HepG2 (cell line): ENCODE data around the gene TCEA3. TPM values are rescaled to one million over a fixed set of nuclear protein-coding genes. Genes with fewer than 3 reads are reported as not detected.

Experiments used
- BRCA1 ChIP-seq: sonication (generic); formaldehyde crosslinking; IDR thresholded peaks from 2 replicates; pipeline ENCODE4 v1.4.0; 2020; ENCODE audit warnings: missing genetic modification reagents
- CSRNP1 ChIP-seq: sonication (generic); formaldehyde crosslinking; IDR thresholded peaks from 2 replicates; pipeline ENCODE4 v1.8.1; 2023; ENCODE audit warnings: mild to moderate bottlenecking, missing genetic modification reagents
- E2F1 ChIP-seq: sonication (generic); formaldehyde crosslinking; IDR thresholded peaks from 2 replicates; pipeline ENCODE4 v1.5.0; 2020; ENCODE audit warnings: missing genetic modification reagents
- FOXA1 ChIP-seq, 2 experiments: fragments of 450-650 bp in 1 of 2; sonication (generic) in 1 of 2; formaldehyde crosslinking in 1 of 2; IDR thresholded peaks; 2 replicates each; pipeline versions ENCODE4 v1.4.0 to v1.6.1; 2016 to 2020; ENCODE audit warnings: missing genetic modification reagents in 1 of 2
- HNF4G ChIP-seq, 2 experiments: sonication (generic) in 1 of 2; formaldehyde crosslinking in 1 of 2; IDR thresholded peaks; 2 replicates each; pipeline versions ENCODE4 v1.4.0 to v1.6.1; 2011 to 2020; ENCODE audit warnings: borderline replicate concordance in 2 of 2, low read depth in 2 of 2, mild to moderate bottlenecking in 2 of 2, low read length in 1 of 2, missing genetic modification reagents in 1 of 2, moderate library complexity in 1 of 2
- HOXA3 ChIP-seq: sonication (generic); formaldehyde crosslinking; IDR thresholded peaks from 2 replicates; pipeline ENCODE4 v1.5.0; 2020; ENCODE audit warnings: missing genetic modification reagents
- LBX2 ChIP-seq: sonication (generic); formaldehyde crosslinking; IDR thresholded peaks from 2 replicates; pipeline ENCODE4 v1.5.0; 2020; ENCODE audit warnings: missing genetic modification reagents, mild to moderate bottlenecking, borderline replicate concordance
- NR3C1 ChIP-seq: sonication (generic); formaldehyde crosslinking; IDR thresholded peaks from 2 replicates; pipeline ENCODE4 v1.4.0; 2020; ENCODE audit warnings: missing genetic modification reagents
- RAD51 ChIP-seq: fragments of 450-650 bp; IDR thresholded peaks from 2 replicates; pipeline ENCODE4 v1.6.1; 2016; ENCODE audit warnings: borderline replicate concordance
- SRSF9 ChIP-seq: fragments of 200-400 bp; formaldehyde crosslinking; IDR thresholded peaks from 2 replicates; pipeline ENCODE4 v1.6.1; 2018; ENCODE audit warnings: borderline replicate concordance, mild to moderate bottlenecking, low read depth, low read length; ENCODE audit not compliant: insufficient read depth, poor library complexity, severe bottlenecking
- SRY ChIP-seq: sonication (generic); formaldehyde crosslinking; IDR thresholded peaks from 2 replicates; pipeline ENCODE4 v1.8.0; 2022; ENCODE audit warnings: mild to moderate bottlenecking, missing genetic modification reagents
- THAP8 ChIP-seq: sonication (generic); formaldehyde crosslinking; IDR thresholded peaks from 2 replicates; pipeline ENCODE4 v1.5.1; 2020; ENCODE audit warnings: missing genetic modification reagents, mild to moderate bottlenecking, borderline replicate concordance
- TOPORS ChIP-seq: sonication (generic); formaldehyde crosslinking; IDR thresholded peaks from 2 replicates; pipeline ENCODE4 v1.8.0; 2023; ENCODE audit warnings: mild to moderate bottlenecking, missing genetic modification reagents
- YY1 ChIP-seq: IDR thresholded peaks from 2 replicates; pipeline ENCODE4 v1.6.1; 2011; ENCODE audit warnings: low read length, low read depth, moderate library complexity, mild to moderate bottlenecking; ENCODE audit not compliant: insufficient read depth, insufficient replicate concordance
- ZFP90 ChIP-seq: sonication (generic); formaldehyde crosslinking; IDR thresholded peaks from 2 replicates; pipeline ENCODE4 v1.8.0; 2022; ENCODE audit warnings: missing genetic modification reagents, mild to moderate bottlenecking, inconsistent platforms, borderline replicate concordance
- ZNF18 ChIP-seq: sonication (generic); formaldehyde crosslinking; IDR thresholded peaks from 2 replicates; pipeline ENCODE4 v1.8.0; 2022; ENCODE audit warnings: mild to moderate bottlenecking, missing genetic modification reagents; ENCODE audit not compliant: insufficient replicate concordance
- ZNF749 ChIP-seq: sonication (generic); formaldehyde crosslinking; IDR thresholded peaks from 2 replicates; pipeline ENCODE4 v1.8.0; 2022; ENCODE audit warnings: mild to moderate bottlenecking, missing genetic modification reagents, moderate library complexity, borderline replicate concordance
- ZUFSP ChIP-seq: sonication (generic); formaldehyde crosslinking; IDR thresholded peaks from 2 replicates; pipeline ENCODE4 v1.9.0; 2021; ENCODE audit warnings: missing genetic modification reagents, mild to moderate bottlenecking, borderline replicate concordance
- polyA plus RNA-seq, 8 experiments: library from polyadenylated mRNA; depleted of rRNA in 3 of 8; stranded (reverse) in 7 of 8; unstranded in 1 of 8; fragments of >200 nt; fragmentation: Illumina TruSeq in 4 of 8; extraction: Trizol in 4 of 8; gene quantifications; 2 replicates each; pipeline versions ENCODE4 v1.2.1 to v1.2.3, GENCODE V29; 2011 to 2016; ENCODE audit warnings: low read depth in 4 of 8, missing spikeins in 1 of 8, mixed read lengths in 1 of 8; ENCODE audit not compliant: insufficient read depth in 1 of 8
- total RNA-seq, 5 experiments: library from RNA; depleted of rRNA; stranded (reverse); fragments of >200 nt; fragmentation: Illumina TruSeq; extraction: Trizol; gene quantifications; 2 replicates each; pipeline ENCODE4 v1.2.3, GENCODE V29; 2016; ENCODE audit warnings: low read depth in 1 of 5

Gene TCEA3
- total and polyA plus RNA-seq, 2 of the 13 experiments (the other 11 are each of a cell fraction or from before 2014, with no cell fraction given): 55.5 to 84.6 TPM

- no peak for TF ChIP-seq FOXA1 (IDR thresholded peaks at IDR 0.05)
- TF ChIP-seq FOXA1 (CRISPR knock-in tag; IDR thresholded peaks at IDR 0.05): peak; percentile 20; the same call in 1 of the 2 replicates
- no peak for TF ChIP-seq E2F1 (CRISPR knock-in tag)
- no peak for TF ChIP-seq ZUFSP
- TF ChIP-seq RAD51: no peak
- TF ChIP-seq ZNF749 (CRISPR knock-in tag): no peak; the same call in 1 of the 2 replicates
- TF ChIP-seq SRY (CRISPR knock-in tag): peak; percentile 42; the same call in 1 of the 2 replicates
- no peak for TF ChIP-seq HOXA3
- TF ChIP-seq LBX2 (CRISPR knock-in tag): peak; percentile 38; the same call in 1 of the 2 replicates
- no peak; the same call in 1 of the 2 replicates for TF ChIP-seq TOPORS (CRISPR knock-in tag)
- TF ChIP-seq THAP8 (CRISPR knock-in tag): no peak
- TF ChIP-seq HNF4G (IDR thresholded peaks at IDR 0.05; ENCODE audit: borderline replicate concordance, low read depth, low read length): no peak
- no peak for TF ChIP-seq HNF4G (CRISPR knock-in tag; IDR thresholded peaks at IDR 0.05; ENCODE audit: borderline replicate concordance, low read depth)
- no peak for TF ChIP-seq NR3C1 (CRISPR knock-in tag)
- TF ChIP-seq SRSF9: no peak
- no peak for TF ChIP-seq BRCA1 (CRISPR knock-in tag)
- TF ChIP-seq ZNF18 (CRISPR knock-in tag): no peak
- TF ChIP-seq CSRNP1 (CRISPR knock-in tag): peak; percentile 70; the same call in 1 of the 2 replicates
- peak; percentile 59 for TF ChIP-seq YY1
- no peak for TF ChIP-seq ZFP90 (CRISPR knock-in tag)
Measured at GRCh38 chr1:23424293-23425192, at the start of gene TCEA3 (continued).
